HFF-Myc (cell line): Measurements from ENCODE around the gene FRMD6.
"Not testable (repeated sequence)": the region's sequence is repeated elsewhere in the genome, so short reads cannot be mapped to it uniquely, and the experiment has no call there.

Source experiments
- DNase-seq: peaks from one replicate; pipeline ENCODE4 v3.0.0-alpha.2; 2011; ENCODE audit warnings: low read depth; ENCODE audit errors: extremely low read depth
- H3K4me3 ChIP-seq: replicated peaks from 2 replicates; pipeline ENCODE4 v1.5.1; 2011; ENCODE audit warnings: low read depth, mild to moderate bottlenecking, control low read depth, low read length
- TF ChIP-seq, protein P1 (sequence below): IDR thresholded peaks from 2 replicates; pipeline ENCODE4 v1.5.1; 2012; ENCODE audit warnings: mild to moderate bottlenecking, low read depth, low read length, control low read depth; ENCODE audit errors: missing control alignments

Gene FRMD6

DNA sequence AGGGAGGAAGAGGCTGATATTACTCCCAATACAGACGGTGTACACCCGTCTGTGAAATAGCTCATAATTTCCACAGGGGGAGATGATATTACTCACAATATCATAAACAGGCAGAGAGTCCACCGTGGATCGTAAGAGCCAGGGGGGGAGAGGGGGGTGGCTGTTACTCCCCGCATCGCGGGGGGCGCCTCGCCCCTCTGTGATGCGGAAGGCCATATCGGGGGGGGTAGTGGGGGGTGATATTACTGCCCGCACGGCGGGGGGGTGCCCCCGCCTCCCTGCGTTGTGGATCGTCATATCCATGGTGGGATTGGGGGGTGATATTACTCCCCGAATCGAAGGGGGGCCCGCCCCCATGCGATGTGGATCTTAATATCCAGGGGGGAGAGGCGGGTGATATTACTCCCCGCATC lies 91.9 kb downstream of the FRMD6 start:
- no peak overlapping the region for H3K4me3 ChIP-seq
- DNase-seq, result no peak
- TF ChIP-seq, protein P1, sequence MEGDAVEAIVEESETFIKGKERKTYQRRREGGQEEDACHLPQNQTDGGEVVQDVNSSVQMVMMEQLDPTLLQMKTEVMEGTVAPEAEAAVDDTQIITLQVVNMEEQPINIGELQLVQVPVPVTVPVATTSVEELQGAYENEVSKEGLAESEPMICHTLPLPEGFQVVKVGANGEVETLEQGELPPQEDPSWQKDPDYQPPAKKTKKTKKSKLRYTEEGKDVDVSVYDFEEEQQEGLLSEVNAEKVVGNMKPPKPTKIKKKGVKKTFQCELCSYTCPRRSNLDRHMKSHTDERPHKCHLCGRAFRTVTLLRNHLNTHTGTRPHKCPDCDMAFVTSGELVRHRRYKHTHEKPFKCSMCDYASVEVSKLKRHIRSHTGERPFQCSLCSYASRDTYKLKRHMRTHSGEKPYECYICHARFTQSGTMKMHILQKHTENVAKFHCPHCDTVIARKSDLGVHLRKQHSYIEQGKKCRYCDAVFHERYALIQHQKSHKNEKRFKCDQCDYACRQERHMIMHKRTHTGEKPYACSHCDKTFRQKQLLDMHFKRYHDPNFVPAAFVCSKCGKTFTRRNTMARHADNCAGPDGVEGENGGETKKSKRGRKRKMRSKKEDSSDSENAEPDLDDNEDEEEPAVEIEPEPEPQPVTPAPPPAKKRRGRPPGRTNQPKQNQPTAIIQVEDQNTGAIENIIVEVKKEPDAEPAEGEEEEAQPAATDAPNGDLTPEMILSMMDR, result no peak

DNA sequence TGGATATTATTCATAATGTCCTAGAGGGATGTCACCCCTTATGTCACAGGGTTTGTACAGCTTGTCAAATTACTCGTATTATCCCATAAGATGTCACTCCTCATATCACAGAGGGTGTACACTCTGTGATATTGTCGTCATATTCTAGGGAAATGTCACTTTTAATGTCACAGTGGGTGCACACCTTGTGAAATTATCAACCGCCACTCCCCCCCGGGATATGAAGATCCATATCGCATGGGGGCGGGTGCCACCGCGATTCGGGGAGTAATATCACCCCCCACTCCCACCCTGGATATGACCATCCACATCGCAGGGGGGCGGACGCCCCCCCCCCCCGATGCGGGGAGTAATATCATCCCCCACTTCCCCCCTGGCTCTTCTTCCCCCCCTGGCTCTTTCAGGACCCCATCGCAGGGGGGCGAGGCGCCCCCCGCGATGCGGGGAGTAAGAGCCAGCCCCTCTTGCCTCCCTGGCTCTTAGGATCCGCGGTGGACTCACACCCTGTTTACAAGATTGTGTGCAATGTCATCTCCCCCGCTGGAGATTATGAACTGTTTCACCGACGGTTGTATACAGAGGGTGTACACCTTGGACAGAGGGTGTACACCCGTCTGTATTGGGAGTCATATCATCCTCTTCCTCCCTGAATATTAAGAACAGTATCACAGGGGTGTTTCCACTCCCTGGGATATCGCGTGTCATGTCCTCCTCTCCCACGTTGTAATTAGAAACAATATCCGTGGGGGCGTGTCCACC lies 92.8 kb downstream of the FRMD6 start:
- TF ChIP-seq, protein P1, result no peak
- no peak for DNase-seq
- no peak overlapping the region for H3K4me3 ChIP-seq

DNA sequence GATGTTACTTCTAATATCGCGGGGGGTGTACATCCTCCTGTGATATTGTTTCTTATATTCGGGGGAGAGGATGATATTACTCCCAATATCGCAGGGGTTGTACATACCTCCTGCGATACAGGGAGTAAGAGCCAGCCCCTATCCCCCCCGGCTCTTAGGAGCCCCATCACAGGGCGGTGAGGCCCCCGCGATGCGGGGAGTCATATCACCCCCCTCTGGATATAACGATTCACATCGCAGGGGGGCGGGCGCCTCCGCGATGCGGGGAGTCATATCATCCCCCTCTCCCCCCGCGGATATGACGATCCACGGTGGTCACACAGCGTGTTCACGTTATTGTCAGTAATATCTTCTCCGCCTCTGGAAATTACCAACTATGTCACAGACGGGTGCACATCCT lies 95.1 kb downstream of the FRMD6 start:
- H3K4me3 ChIP-seq, result not testable (repeated sequence)

DNA sequence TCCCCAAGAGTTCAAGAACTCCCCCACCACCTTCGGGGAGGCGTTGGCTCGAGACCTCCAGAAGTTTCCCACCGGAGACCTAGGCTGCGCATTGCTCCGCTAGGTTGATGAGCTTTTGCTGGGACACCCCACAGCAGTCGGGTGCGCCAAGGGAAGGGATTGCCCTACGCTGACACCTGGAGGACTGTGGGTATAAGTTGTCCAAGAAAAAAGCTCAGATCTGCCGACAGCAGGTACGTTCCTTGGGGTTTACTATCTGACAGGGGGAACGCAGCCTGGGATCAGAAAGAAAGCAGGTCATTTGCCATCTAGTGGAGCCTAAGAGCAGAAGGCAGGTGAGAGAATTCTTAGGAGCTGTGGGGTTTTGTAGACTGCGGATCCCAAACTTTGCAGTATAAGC lies 98.8 kb downstream of the FRMD6 start:
- DNase-seq, result no peak
- TF ChIP-seq, protein P1, result peak; percentile 2
- no peak overlapping the region for H3K4me3 ChIP-seq

More for the DNA sequence above, 95.1 kb downstream of the FRMD6 start:
- not testable (repeated sequence) for DNase-seq

DNA sequence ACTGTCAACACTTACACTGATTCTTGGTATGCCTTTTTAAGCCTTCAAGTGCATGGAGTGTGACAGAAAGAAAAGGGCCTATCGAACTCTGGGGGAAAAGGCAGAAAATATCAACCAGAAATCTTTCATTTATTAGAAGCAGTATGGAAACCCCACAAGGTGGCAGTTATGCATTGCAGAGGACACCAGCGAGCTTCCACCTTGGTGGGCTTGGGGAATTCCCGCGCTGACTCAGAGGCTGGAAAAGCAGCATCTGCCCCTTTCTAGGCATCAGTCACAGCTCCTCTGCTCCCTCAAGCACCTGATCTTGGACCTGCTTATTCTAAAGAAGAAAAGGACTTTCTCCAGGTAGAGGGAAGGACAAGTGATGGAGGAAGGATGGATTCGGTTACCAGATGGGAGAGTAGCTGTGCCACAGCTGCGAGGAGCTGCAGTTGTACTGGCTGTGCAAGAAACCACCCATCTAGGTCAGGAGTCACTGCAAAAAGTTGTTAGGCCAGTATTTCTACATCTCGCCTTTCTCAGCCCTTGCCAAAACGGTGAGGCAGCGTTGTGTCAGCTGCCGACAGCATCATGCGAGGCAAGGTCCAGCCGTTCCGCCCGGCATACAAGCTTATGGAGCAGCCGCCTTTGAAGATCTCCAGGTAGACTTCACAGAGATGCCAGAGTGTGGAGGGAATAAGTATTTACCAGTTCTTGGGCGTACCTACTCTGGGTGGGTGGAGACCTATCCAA lies 100.1 kb downstream of the FRMD6 start:
- H3K4me3 ChIP-seq, DNase-seq: not testable (repeated sequence)

DNA sequence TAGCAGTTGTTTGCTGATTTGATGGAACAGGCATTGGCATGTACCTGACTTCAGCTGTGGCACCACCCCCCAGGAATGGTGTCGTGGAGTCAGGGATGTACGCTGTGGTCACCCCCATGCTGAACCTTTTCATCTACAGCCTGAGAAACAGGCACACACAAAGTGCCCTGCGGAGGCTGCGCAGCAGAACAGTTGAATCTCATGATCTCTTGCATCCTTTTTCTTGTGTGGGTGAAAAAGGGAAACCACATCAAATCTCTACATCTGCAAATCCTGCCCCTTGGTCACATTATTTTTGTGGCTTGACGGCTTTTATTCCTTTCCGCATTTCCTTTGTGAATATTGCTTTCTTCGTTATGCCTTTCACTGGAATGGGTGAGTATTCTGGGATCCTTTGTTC lies 106.0 kb downstream of the FRMD6 start:
- not testable (repeated sequence) for H3K4me3 ChIP-seq, DNase-seq

DNA sequence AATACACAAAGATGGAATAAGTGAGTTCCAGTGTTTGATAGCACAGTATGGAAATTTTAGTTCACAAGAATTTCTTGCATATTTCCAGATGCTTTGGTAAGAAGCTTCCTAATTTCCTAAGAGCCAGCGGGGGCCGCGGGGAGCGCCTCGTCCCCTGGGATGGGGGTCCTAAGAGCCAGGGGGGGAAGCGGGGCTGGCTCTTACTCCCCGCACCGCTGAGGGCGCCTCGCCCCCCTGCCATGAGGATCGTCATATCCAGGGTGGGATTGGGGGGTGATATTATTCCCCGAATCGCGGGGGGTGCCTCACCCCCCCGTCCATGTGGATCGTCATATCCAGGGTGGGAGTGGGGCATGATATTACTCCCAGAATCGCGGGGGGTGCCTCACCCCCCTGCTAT lies 108.2 kb downstream of the FRMD6 start:
- TF ChIP-seq, protein P1, result no peak
- H3K4me3 ChIP-seq, result no peak overlapping the region
- DNase-seq, result no peak

DNA sequence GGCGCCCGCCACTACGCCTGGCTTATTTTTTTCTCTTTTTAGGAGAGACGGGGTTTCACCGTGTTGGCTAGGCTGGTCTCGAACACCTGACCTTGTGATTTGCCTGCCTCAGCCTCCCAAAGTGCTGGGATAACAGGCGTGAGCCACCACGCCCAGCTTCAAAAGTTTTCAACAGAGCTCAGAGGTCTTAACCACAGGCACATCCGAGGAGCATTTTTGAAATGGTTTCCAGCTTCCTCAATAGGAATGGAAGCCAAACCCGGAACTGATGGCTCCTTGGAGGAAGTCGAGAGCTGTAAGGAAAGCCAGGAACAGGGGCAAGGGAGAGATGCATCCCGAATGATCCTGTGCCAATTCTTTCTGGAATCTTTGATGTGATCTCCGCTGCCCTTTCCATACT lies 114.0 kb downstream of the FRMD6 start:
- DNase-seq, H3K4me3 ChIP-seq: not testable (repeated sequence)

DNA sequence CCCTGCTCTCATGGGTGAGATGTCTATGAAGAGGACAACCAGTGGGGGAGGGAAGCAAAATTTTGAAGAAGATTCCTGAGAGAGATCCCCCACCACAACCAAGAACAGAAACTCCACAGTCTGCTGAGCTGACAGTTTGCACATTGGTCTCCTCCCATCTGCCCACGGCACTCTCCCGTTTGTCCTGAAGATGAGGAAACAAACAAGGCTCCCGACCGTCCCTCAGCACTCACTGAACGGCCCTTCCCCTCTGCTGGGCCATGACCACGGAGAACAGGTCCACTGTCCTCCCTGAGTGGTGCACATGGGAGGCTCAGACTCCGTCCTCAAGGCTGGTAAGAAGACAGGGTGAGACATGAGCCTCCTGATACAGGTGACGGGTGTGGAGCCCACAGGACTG lies 114.9 kb downstream of the FRMD6 start:
- not testable (repeated sequence) for H3K4me3 ChIP-seq, DNase-seq

DNA sequence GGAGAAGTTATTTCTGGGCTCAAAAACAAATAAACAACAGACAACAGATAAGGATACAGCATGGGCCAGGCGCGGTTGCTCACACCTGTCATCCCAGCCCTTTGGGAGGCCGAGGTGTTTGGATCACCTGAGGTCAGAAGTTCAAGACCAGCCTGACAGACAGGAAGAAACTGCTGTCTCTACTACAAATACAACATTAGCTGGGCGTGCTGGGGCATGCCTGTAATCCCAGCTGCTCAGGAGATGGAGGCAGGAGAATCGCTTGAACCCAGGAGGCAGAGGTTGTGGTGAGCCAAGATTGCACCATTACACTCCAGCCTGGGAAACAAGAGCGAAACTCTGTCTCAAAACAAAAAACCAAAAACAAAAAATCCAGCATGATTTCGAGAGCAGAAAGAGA lies 117.6 kb downstream of the FRMD6 start:
- not testable (repeated sequence) for DNase-seq

More for the DNA sequence above, 117.6 kb downstream of the FRMD6 start:
- H3K4me3 ChIP-seq, result not testable (repeated sequence)
